ENCODE measurements around the gene HGS.
"Not testable (repeated sequence)": the region's sequence is repeated elsewhere in the genome, so short reads cannot be mapped to it uniquely, and the experiment has no call there.

Gene HGS

GRCh38 chr17:81655378-81656117 lies 28.3 kb upstream of the HGS start:
- DNase-seq (ENCODE audit: low spot score): no peak

GRCh38 chr17:81656118-81656743 lies 27.6 kb upstream of the HGS start, which contains the start of gene PDE6G:
TSS of gene PDE6G (minus strand) at chr17:81656542. CDS start at chr17:81653305, 3,237 bp downstream.
- DNase-seq (ENCODE audit: low spot score): no peak

GRCh38 chr17:81656835-81657234 lies 27.0 kb upstream of the HGS start:
- no peak for DNase-seq (ENCODE audit: low spot score)

- no peak for DNase-seq (ENCODE audit: low spot score)
Observed at GRCh38 chr17:81659038-81659437, 24.8 kb upstream of the HGS start.

DNA sequence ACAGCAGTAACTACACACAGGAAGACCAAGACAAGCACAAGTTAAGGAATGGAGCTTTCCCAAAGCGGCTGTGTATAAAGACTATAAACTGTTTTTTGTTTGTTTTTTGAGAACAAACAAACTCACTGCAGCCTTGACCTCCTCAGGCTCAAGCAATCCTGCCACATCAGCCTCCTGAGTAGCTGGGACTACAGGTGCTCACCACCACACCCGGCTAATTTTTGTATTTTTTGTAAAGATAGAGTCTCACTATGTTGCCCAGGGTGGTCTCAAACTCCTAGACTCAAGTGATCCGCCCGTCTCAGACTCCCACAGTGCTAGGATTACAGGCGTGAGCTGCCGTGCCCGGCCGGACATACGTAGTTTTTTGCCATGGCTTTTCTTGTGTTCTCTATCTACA lies 23.4 kb upstream of the HGS start:
- DNase-seq (ENCODE audit: low spot score): no peak

GRCh38 chr17:81662002-81662401 lies 21.8 kb upstream of the HGS start:
- DNase-seq (ENCODE audit: low spot score): no peak

GRCh38 chr17:81664051-81664470 lies 19.8 kb upstream of the HGS start:
- no peak for DNase-seq (ENCODE audit: low spot score)

- peak; percentile 23 for DNase-seq (ENCODE audit: low spot score)
Observed at GRCh38 chr17:81665205-81666091, 18.4 kb upstream of the HGS start.

- DNase-seq (ENCODE audit: low spot score): no peak
Observed at GRCh38 chr17:81666092-81666341, 17.8 kb upstream of the HGS start.

- DNase-seq (ENCODE audit: low spot score): peak; percentile 95
Observed at GRCh38 chr17:81666342-81667191, 17.2 kb upstream of the HGS start, which contains the start of the genes CCDC137 and OXLD1. TSS of gene CCDC137 (plus strand) at chr17:81666737. CDS start at chr17:81666767, 30 bp downstream. TSS of gene OXLD1 (minus strand) at chr17:81666605. CDS start at chr17:81666577, 28 bp downstream.

- DNase-seq (ENCODE audit: low spot score): no peak
Observed at GRCh38 chr17:81667754-81668153, 16.1 kb upstream of the HGS start.

- no peak for DNase-seq (ENCODE audit: low spot score)
Observed at GRCh38 chr17:81672504-81672903, 11.3 kb upstream of the HGS start.

- DNase-seq (ENCODE audit: low spot score): no peak
Observed at GRCh38 chr17:81672954-81673353, 10.9 kb upstream of the HGS start.

DNA sequence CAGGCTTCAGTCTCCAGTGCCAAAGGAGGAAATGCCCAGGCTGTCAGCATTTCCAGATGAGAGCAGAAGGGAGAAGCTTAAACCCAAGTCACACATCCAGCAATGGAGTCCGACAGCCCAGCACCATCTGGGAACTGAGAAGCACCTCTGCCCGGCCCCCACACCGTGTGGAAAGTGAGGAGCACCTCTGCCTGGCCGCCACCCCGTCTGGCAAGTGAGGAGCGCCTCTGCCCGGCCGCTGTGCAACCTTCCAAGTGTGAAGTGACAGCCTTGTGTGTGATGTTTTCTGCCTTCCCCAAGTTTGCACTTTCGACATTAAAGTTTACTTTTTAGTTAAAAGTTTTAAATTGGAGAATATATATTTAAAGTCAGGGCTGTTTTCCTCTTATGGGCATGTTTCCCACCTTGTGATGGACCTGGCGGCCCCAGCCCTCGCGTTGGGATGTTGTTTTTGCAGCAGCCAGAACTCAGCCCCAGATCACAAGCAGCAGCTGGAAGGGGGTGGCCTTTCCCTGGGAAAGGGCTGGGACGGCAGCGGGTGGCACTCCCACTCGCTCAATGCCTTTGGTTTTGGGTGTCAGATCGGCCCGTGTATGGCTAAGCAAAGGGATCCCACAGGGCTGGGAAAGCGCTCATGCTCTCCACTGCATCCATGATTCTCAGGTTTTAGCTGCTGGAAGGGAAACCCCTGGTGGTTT lies 10.1 kb upstream of the HGS start:
- no peak for DNase-seq (ENCODE audit: low spot score)

- not testable (repeated sequence) for DNase-seq (ENCODE audit: low spot score)
Observed at GRCh38 chr17:81675515-81676221, 8.1 kb upstream of the HGS start.

DNA sequence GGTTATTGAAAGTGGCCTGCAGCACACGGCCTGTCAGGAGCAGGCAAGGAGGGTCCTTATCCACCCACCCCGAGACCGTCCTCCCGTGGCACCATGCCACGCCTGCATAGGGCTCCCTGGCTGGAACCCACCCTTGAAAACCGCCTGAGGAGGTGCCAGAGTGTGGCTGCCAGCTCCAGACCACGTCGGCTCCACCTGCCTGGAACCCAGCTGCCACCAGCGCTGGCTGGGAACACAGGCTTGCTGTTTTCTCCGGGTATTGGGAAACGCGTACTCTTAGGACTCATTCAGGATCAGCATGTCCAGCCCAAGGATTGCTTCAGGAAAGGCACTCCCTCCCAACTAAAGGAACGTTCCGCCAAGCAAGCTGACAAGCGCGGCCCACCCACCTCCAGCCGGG lies 6.9 kb upstream of the HGS start:
- DNase-seq (ENCODE audit: low spot score): no peak

- no peak for DNase-seq (ENCODE audit: low spot score)
Observed at GRCh38 chr17:81680150-81680549, 3.7 kb upstream of the HGS start.

DNA sequence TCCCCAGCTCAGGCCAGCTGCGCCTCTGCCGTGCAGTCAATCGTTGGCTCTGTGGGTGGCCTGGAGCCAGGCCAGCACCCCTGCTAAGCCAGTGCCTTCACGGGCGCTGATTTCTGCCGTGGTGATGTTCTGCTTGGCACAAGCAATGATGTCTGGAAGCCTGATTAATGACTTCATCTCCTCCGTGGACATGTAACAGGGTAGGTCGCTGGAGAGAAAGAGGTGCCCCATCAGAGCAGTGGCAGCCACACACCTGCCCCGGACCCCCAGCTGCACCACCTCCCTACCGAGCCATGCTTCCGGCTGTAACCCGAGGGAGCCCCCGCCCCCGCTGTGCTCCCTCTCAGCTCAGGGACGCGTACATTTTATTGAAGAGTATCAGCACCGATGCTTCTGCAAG lies 2.1 kb upstream of the HGS start:
- no peak for DNase-seq (ENCODE audit: low spot score)

GRCh38 chr17:81682565-81683207 lies 1.1 kb upstream of the HGS start:
- no peak for DNase-seq (ENCODE audit: low spot score)

GRCh38 chr17:81683208-81683583 lies 615 bp upstream of the HGS start:
- no peak for DNase-seq (ENCODE audit: low spot score)
